A549 (cell line): Measurements from ENCODE around the gene ELOB. TPM values are rescaled to one million over a fixed set of nuclear protein-coding genes. Genes with fewer than 3 reads are reported as not detected.

Experiments
- ATAC-seq, 2 experiments: fragments of 200-7000 bp in 1 of 2; fragments of >200 bp in 1 of 2; cut with Nextera tagmentation in 1 of 2; cut with Tn5 transposase in 1 of 2; 3 replicates each; pipeline versions ENCODE4 v1.8.0 to v1.9.1; 2018 to 2020; ENCODE audit warnings: mild to moderate bottlenecking in 1 of 2, moderate library complexity in 1 of 2
- CTCF ChIA-PET: fragments of 300-600 bp; sonication (Branson Sonifier 250); formaldehyde crosslinking; extraction: SDS; loops from one replicate; lab custom pipeline; 2021; ENCODE audit warnings: antibody characterized with exemption, inconsistent platforms; lab: Yijun Ruan, JAX
- POLR2A ChIA-PET: fragments of 350-600 bp; formaldehyde crosslinking; extraction: SDS; loops from one replicate; lab custom pipeline; 2021; ENCODE audit warnings: antibody characterized with exemption, inconsistent platforms; lab: Yijun Ruan, JAX
- DNase-seq, 2 experiments: peaks; one replicate each; pipeline versions ENCODE4 v3.0.0 to v3.0.0-alpha.2; 2011 to 2016; ENCODE audit warnings: low read depth in 1 of 2, low spot score in 1 of 2
- FAIRE-seq: peaks from 2 replicates; lab custom pipeline; 2011; peaks lifted over from hg19 to GRCh38; lab: Jason Lieb, UNC
- H3K27ac ChIP-seq, 2 experiments: fragments of >200 bp; sonication (Bioruptor Twin); formaldehyde crosslinking; 3 replicates each; pipeline ENCODE4 v1.5.1; 2016 to 2017
- H3K4me1 ChIP-seq: fragments of >200 bp; sonication (Bioruptor Twin); formaldehyde crosslinking; 3 replicates; pipeline ENCODE4 v1.6.1; 2016
- H3K4me2 ChIP-seq: fragments of >200 bp; sonication (Bioruptor Twin); formaldehyde crosslinking; 3 replicates; pipeline ENCODE4 v1.6.1; 2016
- H3K4me3 ChIP-seq: fragments of >200 bp; sonication (Bioruptor Twin); formaldehyde crosslinking; 3 replicates; pipeline ENCODE4 v1.5.1; 2016
- H3K9me3 ChIP-seq: fragments of >200 bp; sonication (Bioruptor Twin); formaldehyde crosslinking; 3 replicates; pipeline ENCODE4 v1.6.1; 2016
- ATOH8 ChIP-seq: fragments of 250-450 bp; sonication (Bioruptor Pico); IDR thresholded peaks from 2 replicates; pipeline ENCODE4 v1.5.0; 2020; ENCODE audit warnings: low read depth, mild to moderate bottlenecking, moderate library complexity
- BCL3 ChIP-seq: fragments of >200 bp; sonication (Bioruptor Twin); formaldehyde crosslinking; IDR thresholded peaks from 3 replicates; pipeline ENCODE4 v1.6.1; 2016
- BHLHE40 ChIP-seq: IDR thresholded peaks from 2 replicates; pipeline ENCODE4 v1.6.1; 2012; ENCODE audit warnings: low read depth, low read length, inconsistent platforms
- CBX2 ChIP-seq: fragments of 200-600 bp; sonication (generic); IDR thresholded peaks from 2 replicates; pipeline ENCODE4 v1.6.1; 2016; ENCODE audit warnings: low read depth, mild to moderate bottlenecking, borderline replicate concordance
- E2F6 ChIP-seq: IDR thresholded peaks from 2 replicates; pipeline ENCODE4 v1.6.1; 2012; ENCODE audit warnings: low read depth, borderline replicate concordance
- EP300 ChIP-seq, 2 experiments: fragments of >200 bp; sonication (Bioruptor Twin); formaldehyde crosslinking; IDR thresholded peaks; 2 replicates in 1 of 2; 3 replicates in 1 of 2; pipeline ENCODE4 v1.6.1; 2016 to 2017
- ESRRA ChIP-seq: fragments of 150-350 bp; IDR thresholded peaks from 2 replicates; pipeline ENCODE4 v1.6.1; 2014; ENCODE audit warnings: mild to moderate bottlenecking, low read length, borderline replicate concordance
- GATA3 ChIP-seq: IDR thresholded peaks from 2 replicates; pipeline ENCODE4 v1.6.1; 2012; ENCODE audit warnings: borderline replicate concordance
- HDAC2 ChIP-seq: fragments of 200-600 bp; sonication (generic); IDR thresholded peaks from 2 replicates; pipeline ENCODE4 v1.6.1; 2016
- HMGXB4 ChIP-seq: fragments of 250-450 bp; sonication (Bioruptor Pico); IDR thresholded peaks from 2 replicates; pipeline ENCODE4 v1.5.0; 2021; ENCODE audit warnings: mild to moderate bottlenecking, moderate library complexity, borderline replicate concordance
- HOXB5 ChIP-seq: fragments of 250-450 bp; sonication (Bioruptor Pico); IDR thresholded peaks from 2 replicates; pipeline ENCODE4 v1.5.0; 2020; ENCODE audit warnings: mild to moderate bottlenecking, moderate library complexity
- JUN ChIP-seq, 2 experiments: fragments of >200 bp; sonication (Bioruptor Twin); formaldehyde crosslinking; IDR thresholded peaks; 2 replicates in 1 of 2; 3 replicates in 1 of 2; pipeline ENCODE4 v1.6.1; 2016 to 2017
- MAX ChIP-seq: IDR thresholded peaks from 2 replicates; pipeline ENCODE4 v1.6.1; 2012
- MAZ ChIP-seq: fragments of 150-350 bp; IDR thresholded peaks from 2 replicates; pipeline ENCODE4 v1.6.1; 2014; ENCODE audit warnings: antibody characterized with exemption, low read depth, low read length, borderline replicate concordance
- PHF8 ChIP-seq: fragments of 200-600 bp; sonication (generic); IDR thresholded peaks from 2 replicates; pipeline ENCODE4 v1.6.1; 2016; ENCODE audit warnings: low read depth, mild to moderate bottlenecking, antibody characterized with exemption, moderate library complexity, borderline replicate concordance
- POLR2A ChIP-seq: IDR thresholded peaks from 2 replicates; pipeline ENCODE4 v1.6.1; 2012; ENCODE audit warnings: mild to moderate bottlenecking, low read length
- RAD21 ChIP-seq, 2 experiments: fragments of >200 bp in 1 of 2; sonication (Bioruptor Twin) in 1 of 2; formaldehyde crosslinking in 1 of 2; IDR thresholded peaks in 1 of 2; conservative IDR thresholded peaks in 1 of 2; 2 replicates in 1 of 2; 3 replicates in 1 of 2; pipeline ENCODE4 v1.6.1; 2012 to 2018; ENCODE audit warnings: inconsistent platforms in 1 of 2
- REST ChIP-seq: fragments of 200-600 bp; sonication (generic); IDR thresholded peaks from 2 replicates; pipeline ENCODE4 v1.6.1; 2016; ENCODE audit warnings: antibody characterized with exemption, mild to moderate bottlenecking, moderate library complexity
- SMC3 ChIP-seq: fragments of >200 bp; sonication (Bioruptor Twin); formaldehyde crosslinking; IDR thresholded peaks from 3 replicates; pipeline ENCODE4 v1.6.1; 2018; ENCODE audit warnings: inconsistent platforms
- TP53 ChIP-seq: fragments of 250-450 bp; sonication (Bioruptor Pico); IDR thresholded peaks from 2 replicates; pipeline ENCODE4 v1.5.0; 2021; ENCODE audit warnings: mild to moderate bottlenecking, moderate library complexity
- ZSCAN20 ChIP-seq: fragments of 250-450 bp; sonication (Bioruptor Pico); IDR thresholded peaks from 2 replicates; pipeline ENCODE4 v1.8.0; 2022; ENCODE audit warnings: mild to moderate bottlenecking, moderate library complexity
- WGBS: methylation state at CpG from one replicate; pipeline ENCODE4 v1.1.6; 2017; ENCODE audit errors: missing lambda C conversion rate; 5-methylcytosine and 5-hydroxymethylcytosine counted together
- polyA minus RNA-seq: library from RNA; depleted of rRNA, polyadenylated mRNA; stranded (reverse); fragments of >200 nt; gene quantifications from 2 replicates; pipeline ENCODE4 v1.2.3, GENCODE V29; 2011; rRNA and poly(A)+ RNA removed
- polyA plus RNA-seq, 4 experiments: library from polyadenylated mRNA; depleted of rRNA in 3 of 4; stranded (reverse); fragments of >200 nt; fragmentation: RNase III in 1 of 4; extraction: RNeasy Plus Mini Kit Qiagen cat#74134 plus additional on column Dnase treatment in 1 of 4; gene quantifications; 2 replicates in 3 of 4; 3 replicates in 1 of 4; pipeline ENCODE4 v1.2.3, GENCODE V29; 2011 to 2017

Gene ELOB
- polyA plus RNA-seq (2011; rRNA removed), result 136 and 144 TPM in 2 replicates
- 537 and 588 TPM in 2 replicates for polyA plus RNA-seq (2012; cell fraction: cytosol; rRNA removed)
- 410 and 487 TPM in 2 replicates for polyA plus RNA-seq (2012; cell fraction: nucleus; rRNA removed)
- 414 to 494 TPM (median 469 TPM) in 3 replicates for polyA plus RNA-seq (2017; fragmentation: RNase III; extraction: RNeasy Plus Mini Kit Qiagen cat#74134 plus additional on column Dnase treatment)
- polyA minus RNA-seq, result 65.0 and 108 TPM in 2 replicates

GRCh38 chr16:2777231-2777902 is at the start of gene ELOB:
Gene ELOB, minus strand, starts transcription at chr16:2777280. Its CDS starts 41 bp downstream, at chr16:2777239.
- DNase-seq, result peak; percentile 79 to 89
- 0% methylated on average over 9 of the region's 70 CpGs for WGBS
- Histone ChIP-seq H3K4me2 (peak within 1 kb of the TSS; percentile 96), H3K9me3 (no peaks in the 10 kb centered on the region), H3K4me3 (peak within 1 kb of the TSS; percentile 95), H3K27ac (peak within 1 kb of the TSS; percentile 99 to 100), H3K4me1 (peaks cover 26% of the 10 kb centered on the region)
- TF ChIP-seq RAD21 (conservative IDR thresholded peaks at IDR 0.05 in 1 of 2, IDR thresholded peaks at IDR 0.05 in 1 of 2) (0 out of 5 replicates have a peak, but pooled peaks of 1 of the 2 experiments have one; percentile 12), POLR2A (peak; percentile 70), HMGXB4 (CRISPR knock-in tag) (0 out of 2 replicates have a peak, but pooled peaks have one; percentile 19), EP300 (IDR thresholded peaks at IDR 0.05) (no peak), TP53 (CRISPR knock-in tag) (peak; percentile 36; the same call in 1 of the 2 replicates), PHF8 (peak; percentile 75), REST (no peak), BCL3 (peak; percentile 68; the same call in 1 of the 3 replicates), JUN (IDR thresholded peaks at IDR 0.05) (peak; percentile 78 to 96), GATA3 (0 out of 2 replicates have a peak, but pooled peaks have one; percentile 15), HDAC2 (no peak), MAX (peak; percentile 62)
- no peak for FAIRE-seq
- ChIA-PET POLR2A (interaction anchor here (0.6 to 2.1 kb wide), 3 partner anchors 9 to 373 kb away, joined by 3 to 11 read pairs (median 3); no protein-coding TSS in a partner anchor), CTCF (interaction anchor here (0.6 to 3.2 kb wide), 6 partner anchors 9 to 143 kb away, joined by 3 to 11 read pairs (median 7); no protein-coding TSS in a partner anchor)
- ATAC-seq, result peak; percentile 74 to 84

- DNase-seq (no peak), FAIRE-seq (no peak), ATAC-seq (no peak)
- CTCF ChIA-PET, result interaction anchor here (0.7 to 1.9 kb wide), 3 partner anchors 12 to 42 kb away, joined by 3 to 8 read pairs (median 3); no protein-coding TSS in a partner anchor
- WGBS, result 79% methylated on average over 11 of the region's 11 CpGs
- Histone ChIP-seq H3K9me3 (no peaks in the 10 kb centered on the region), H3K4me1 (peaks cover 7% of the 10 kb centered on the region; the same call in 1 of the 3 replicates), H3K4me2 (no peak overlapping the region), H3K27ac (no peak overlapping the region), H3K4me3 (no peak overlapping the region)
- TF ChIP-seq ATOH8 (no peak), SMC3 (no peak), MAZ (no peak), GATA3 (no peak), CBX2 (no peak), HOXB5 (CRISPR knock-in tag) (no peak), BHLHE40 (no peak), ESRRA (no peak), ZSCAN20 (CRISPR knock-in tag) (no peak), E2F6 (no peak), HMGXB4 (CRISPR knock-in tag) (no peak)
- POLR2A ChIA-PET, result no interaction called here
Observed at GRCh38 chr16:2825906-2826305, 48.8 kb upstream of the ELOB start.
